Endothelial cell of umbilical vein (primary cell): ENCODE data around the gene ZBP1. TPM values are rescaled to one million over a fixed set of nuclear protein-coding genes. Genes with fewer than 3 reads are reported as not detected.

Experiments
- BruUV-seq: library from RNA; stranded (reverse); fragments of 400-500 nt; replicated peaks from 2 replicates; lab custom pipeline; 2021; lab: Mats Ljungman, UMichigan
- CTCF ChIA-PET: fragments of 300-600, 350-600 bp; sonication (Branson Sonifier 250); formaldehyde crosslinking; loops from one replicate; lab custom pipeline; 2021; ENCODE audit warnings: antibody characterized with exemption, inconsistent platforms; lab: Charles Lee
- POLR2A ChIA-PET: fragments of 300-600, 350-600 bp; sonication (Branson Sonifier 250); formaldehyde crosslinking; loops from one replicate; lab custom pipeline; 2021; ENCODE audit warnings: antibody characterized with exemption, inconsistent platforms; lab: Charles Lee
- DNase-seq: peaks from one replicate; pipeline ENCODE4 v3.0.0-alpha.2; 2011; ENCODE audit warnings: low read depth, low spot score
- FAIRE-seq: peaks from 2 replicates; lab custom pipeline; 2011; peaks lifted over from hg19 to GRCh38; lab: Jason Lieb, UNC
- H2AFZ ChIP-seq: 2 replicates; pipeline ENCODE4 v1.6.0; 2012; ENCODE audit warnings: low read depth, low read length, control low read depth, inconsistent platforms
- H3K27ac ChIP-seq: 2 replicates; pipeline ENCODE4 v1.5.1; 2011; ENCODE audit warnings: low read depth, mild to moderate bottlenecking, control low read depth, low read length, moderate library complexity; ENCODE audit not compliant: insufficient read depth
- H3K27me3 ChIP-seq, 2 experiments: 2 replicates each; pipeline versions ENCODE4 v1.6.0 to v1.6.1; 2011; ENCODE audit warnings: low read length in 2 of 2, mixed read lengths in 1 of 2; ENCODE audit not compliant: control insufficient read depth in 2 of 2, insufficient read depth in 2 of 2
- H3K36me3 ChIP-seq, 2 experiments: 2 replicates in 1 of 2; 3 replicates in 1 of 2; pipeline ENCODE4 v1.5.1; 2011; ENCODE audit warnings: low read length in 2 of 2, mild to moderate bottlenecking in 1 of 2, moderate library complexity in 1 of 2; ENCODE audit not compliant: control insufficient read depth in 2 of 2, insufficient read depth in 2 of 2; ENCODE audit errors: extremely low read depth in 1 of 2
- H3K4me1 ChIP-seq: 3 replicates; pipeline ENCODE4 v1.5.1; 2011; ENCODE audit warnings: mild to moderate bottlenecking, low read length; ENCODE audit not compliant: control insufficient read depth, insufficient read depth; ENCODE audit errors: extremely low read depth
- H3K4me2 ChIP-seq: 2 replicates; pipeline ENCODE4 v1.6.1; 2011; ENCODE audit warnings: low read length, control low read depth, mixed read lengths; ENCODE audit not compliant: insufficient read depth
- H3K4me3 ChIP-seq, 3 experiments: fragments of 200-600 bp in 1 of 3; sonication (generic), shearing (Covaris generic) in 1 of 3; replicated peaks in 1 of 3; 2 replicates each; pipeline ENCODE4 v1.5.1; 2011 to 2016; ENCODE audit warnings: control low read depth in 3 of 3, low read length in 3 of 3, mild to moderate bottlenecking in 2 of 3, inconsistent platforms in 1 of 3, low read depth in 1 of 3, moderate library complexity in 1 of 3; ENCODE audit not compliant: insufficient read depth in 1 of 3
- H3K79me2 ChIP-seq: 2 replicates; pipeline ENCODE4 v1.6.0; 2012; ENCODE audit warnings: low read length, inconsistent platforms; ENCODE audit not compliant: control insufficient read depth, insufficient read depth
- H3K9ac ChIP-seq: replicated peaks from 2 replicates; pipeline ENCODE3; 2011; ENCODE audit warnings: low read length, control low read depth; ENCODE audit not compliant: insufficient read depth; ENCODE audit errors: extremely low read depth
- H3K9me1 ChIP-seq: replicated peaks from 3 replicates; pipeline ENCODE4 v1.6.0; 2011; ENCODE audit warnings: mild to moderate bottlenecking, low read length; ENCODE audit not compliant: control insufficient read depth, insufficient read depth; ENCODE audit errors: extremely low read depth
- H3K9me3 ChIP-seq: replicated peaks from 2 replicates; pipeline ENCODE4 v1.5.1; 2012; ENCODE audit warnings: low read length, inconsistent platforms; ENCODE audit not compliant: control insufficient read depth, insufficient read depth
- H4K20me1 ChIP-seq: replicated peaks from 2 replicates; pipeline ENCODE3; 2011; ENCODE audit warnings: mild to moderate bottlenecking, low read length; ENCODE audit not compliant: control insufficient read depth, insufficient read depth; ENCODE audit errors: extremely low read depth
- EZH2 ChIP-seq: IDR thresholded peaks from 2 replicates; pipeline ENCODE4 v1.6.1; 2012; ENCODE audit warnings: borderline replicate concordance, low read depth, mild to moderate bottlenecking, moderate library complexity, low read length, inconsistent platforms; ENCODE audit not compliant: severe bottlenecking
- FOS ChIP-seq: IDR thresholded peaks from 2 replicates; pipeline ENCODE4 v1.6.1; 2011; ENCODE audit warnings: mild to moderate bottlenecking, low read length, moderate library complexity, borderline replicate concordance; ENCODE audit not compliant: insufficient read depth
- GATA2 ChIP-seq: IDR thresholded peaks from 2 replicates; pipeline ENCODE4 v1.7.0; 2011; ENCODE audit warnings: low read depth, mild to moderate bottlenecking, moderate library complexity, mixed read lengths, low read length; ENCODE audit not compliant: insufficient read length, insufficient read depth
- JUN ChIP-seq: IDR thresholded peaks from 2 replicates; pipeline ENCODE4 v1.6.1; 2011; ENCODE audit warnings: borderline replicate concordance, low read depth; ENCODE audit not compliant: insufficient read length, insufficient read depth
- dilution Hi-C: fragments of 300-500 bp; cut with MboI; formaldehyde crosslinking; loops from one replicate; pipeline ENCODE4 v1.15.0; 2019; ENCODE audit warnings: low sequenced_read_pairs; ENCODE audit not compliant: extremely low pct_ligation_motif_present
- intact Hi-C: fragments of 100-400 bp; cut with micrococcal nuclease; formaldehyde crosslinking; loops from one replicate; pipeline ENCODE4 v1.10.0; 2022
- polyA plus RNA-seq, 4 experiments: library from polyadenylated mRNA; depleted of rRNA in 3 of 4; stranded (reverse) in 3 of 4; unstranded in 1 of 4; fragments of >200 nt; gene quantifications; 2 replicates each; pipeline versions ENCODE4 v1.2.1 to v1.2.3, GENCODE V29; 2011 to 2012; ENCODE audit warnings: missing spikeins in 1 of 4
- total RNA-seq: library from RNA; stranded (reverse); gene quantifications from 2 replicates; pipeline ENCODE4 v1.2.3, GENCODE V29; 2021
- TF ChIP-seq, protein P1 (sequence below), 2 donors: IDR thresholded peaks; 1 replicate in 1 of 2; 2 replicates in 1 of 2; pipeline ENCODE4 v1.5.1; 2011; ENCODE audit warnings: low read length in 2 of 2, mild to moderate bottlenecking in 2 of 2, moderate library complexity in 2 of 2, control low read depth in 1 of 2, inconsistent platforms in 1 of 2, low read depth in 1 of 2; ENCODE audit not compliant: insufficient read depth in 1 of 2; ENCODE audit errors: extremely low read depth in 1 of 2

ZBP1 gene
- total and polyA plus RNA-seq, 2 donors (not counting 3 experiments of a cell fraction or from before 2014, with no cell fraction given) = not detected

DNA sequence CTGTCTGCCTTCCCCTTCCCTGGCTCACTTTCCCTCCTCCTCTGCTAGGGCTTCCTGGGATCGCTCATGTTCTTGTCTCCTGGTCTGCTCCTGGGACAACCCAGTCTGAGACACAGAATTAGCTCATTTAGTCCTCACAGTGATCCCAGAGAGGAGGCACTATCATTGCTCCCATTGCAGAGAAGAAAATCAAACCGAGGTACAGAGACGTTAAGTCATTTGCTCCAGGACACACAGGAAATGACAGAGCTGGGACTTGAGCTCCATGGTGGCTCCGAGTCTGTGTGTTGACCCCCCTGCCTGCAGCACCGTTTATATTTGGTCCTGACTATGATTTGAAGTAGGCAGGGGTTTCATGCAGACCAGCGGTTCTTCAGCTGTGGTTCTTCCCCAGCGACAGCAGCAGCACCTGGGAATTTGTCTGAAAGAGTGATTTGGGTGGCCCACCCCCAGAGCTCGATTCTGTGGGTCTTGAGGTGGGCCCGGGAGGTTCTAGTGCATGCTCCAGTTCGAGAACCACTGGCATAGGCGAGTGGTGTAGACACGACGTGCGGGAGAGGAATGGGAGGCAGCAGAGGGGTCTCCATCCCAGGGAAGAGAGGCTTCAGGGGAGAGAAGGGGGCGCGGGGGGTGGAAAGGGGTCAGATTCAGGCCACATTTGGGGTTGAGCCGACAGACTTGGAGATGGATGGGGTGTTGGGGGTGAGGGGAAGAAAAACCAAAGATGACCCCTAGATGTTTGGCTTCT is 34.6 kb downstream of the ZBP1 start:
- intact Hi-C loops (no loop called here), dilution Hi-C loops (no loop called here)
- no peak for TF ChIP-seq JUN
- TF ChIP-seq FOS = no peak
- TF ChIP-seq, protein P1, sequence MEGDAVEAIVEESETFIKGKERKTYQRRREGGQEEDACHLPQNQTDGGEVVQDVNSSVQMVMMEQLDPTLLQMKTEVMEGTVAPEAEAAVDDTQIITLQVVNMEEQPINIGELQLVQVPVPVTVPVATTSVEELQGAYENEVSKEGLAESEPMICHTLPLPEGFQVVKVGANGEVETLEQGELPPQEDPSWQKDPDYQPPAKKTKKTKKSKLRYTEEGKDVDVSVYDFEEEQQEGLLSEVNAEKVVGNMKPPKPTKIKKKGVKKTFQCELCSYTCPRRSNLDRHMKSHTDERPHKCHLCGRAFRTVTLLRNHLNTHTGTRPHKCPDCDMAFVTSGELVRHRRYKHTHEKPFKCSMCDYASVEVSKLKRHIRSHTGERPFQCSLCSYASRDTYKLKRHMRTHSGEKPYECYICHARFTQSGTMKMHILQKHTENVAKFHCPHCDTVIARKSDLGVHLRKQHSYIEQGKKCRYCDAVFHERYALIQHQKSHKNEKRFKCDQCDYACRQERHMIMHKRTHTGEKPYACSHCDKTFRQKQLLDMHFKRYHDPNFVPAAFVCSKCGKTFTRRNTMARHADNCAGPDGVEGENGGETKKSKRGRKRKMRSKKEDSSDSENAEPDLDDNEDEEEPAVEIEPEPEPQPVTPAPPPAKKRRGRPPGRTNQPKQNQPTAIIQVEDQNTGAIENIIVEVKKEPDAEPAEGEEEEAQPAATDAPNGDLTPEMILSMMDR (IDR thresholded peaks at IDR 0.05; ENCODE audit: extremely low read depth in 1 of 2, insufficient read depth in 1 of 2, low read depth in 1 of 2, low read length in 2 of 2) = no peak
- TF ChIP-seq GATA2 = no peak
- no peak for TF ChIP-seq EZH2
- Histone ChIP-seq H3K79me2 (no peaks in the 10 kb centered on the region), H3K9ac (no peak overlapping the region), H3K4me1 (no peaks in the 10 kb centered on the region), H3K36me3 (no peaks in the 10 kb centered on the region), H2AFZ (no peak overlapping the region), H3K9me1 (no peaks in the 10 kb centered on the region), H3K27me3 (peaks cover 1 to 2% of the 10 kb centered on the region in 2 experiments), H3K9me3 (no peaks in the 10 kb centered on the region), H3K27ac (no peak overlapping the region), H3K4me2 (no peak overlapping the region), H4K20me1 (no peaks in the 10 kb centered on the region), H3K4me3 (no peak overlapping the region)
- no TSS peak for BruUV-seq
- CTCF ChIA-PET = interaction anchor here (1.0 to 2.5 kb wide), 2 partner anchors 9 to 594 kb away, joined by 3 to 7 read pairs; no protein-coding TSS in a partner anchor
- DNase-seq (no peak), FAIRE-seq (no peak)
- POLR2A ChIA-PET = interaction anchor here (0.7 kb wide), 1 partner anchor 9 kb away, joined by 3 read pairs; no protein-coding TSS in a partner anchor
